H1 (cell line): ENCODE measurements around the gene AGAP3. TPM values are rescaled to one million over a fixed set of nuclear protein-coding genes. Genes with fewer than 3 reads are reported as not detected.
A peak's percentile ranks its signal among the peaks of the same experiment; 100 is the strongest.

Source experiments
- CTCF ChIA-PET: fragments of 300-600 bp; sonication (Branson Sonifier 250); formaldehyde crosslinking; loops from one replicate; lab custom pipeline; 2021; ENCODE audit not compliant: partially characterized antibody; lab: Charles Lee
- POLR2A ChIA-PET: fragments of 300-600 bp; sonication (Branson Sonifier 250); formaldehyde crosslinking; loops from one replicate; lab custom pipeline; 2021; ENCODE audit warnings: inconsistent platforms; ENCODE audit not compliant: partially characterized antibody; lab: Charles Lee
- DNase-seq, 2 experiments: peaks; one replicate each; pipeline versions ENCODE4 v3.0.0 to v3.0.0-alpha.2; 2010 to 2022; ENCODE audit warnings: low spot score in 2 of 2, low read depth in 1 of 2, mixed read lengths in 1 of 2
- FAIRE-seq: peaks from 2 replicates; lab custom pipeline; 2011; peaks lifted over from hg19 to GRCh38; lab: Jason Lieb, UNC
- H2AFZ ChIP-seq: 2 replicates; pipeline ENCODE4 v1.8.1; 2012; ENCODE audit warnings: low read length, inconsistent platforms
- H2AK5ac ChIP-seq: 2 replicates; pipeline ENCODE4 v1.6.1; 2013; ENCODE audit warnings: low read depth, low read length
- H2BK120ac ChIP-seq: replicated peaks from 2 replicates; pipeline ENCODE3; 2013; ENCODE audit warnings: low read depth, low read length, inconsistent platforms
- H2BK12ac ChIP-seq: 2 replicates; pipeline ENCODE4 v1.6.1; 2013; ENCODE audit warnings: low read depth, low read length
- H2BK15ac ChIP-seq: 2 replicates; pipeline ENCODE4 v1.6.1; 2013; ENCODE audit warnings: low read length
- H2BK20ac ChIP-seq: 2 replicates; pipeline ENCODE4 v1.6.1; 2013; ENCODE audit warnings: low read length
- H2BK5ac ChIP-seq: 2 replicates; pipeline ENCODE4 v1.6.1; 2013; ENCODE audit warnings: low read depth, low read length
- H3K14ac ChIP-seq: 2 replicates; pipeline ENCODE4 v1.6.1; 2013; ENCODE audit warnings: inconsistent platforms; ENCODE audit not compliant: insufficient read length
- H3K18ac ChIP-seq: 2 replicates; pipeline ENCODE4 v1.6.1; 2013; ENCODE audit warnings: low read length; ENCODE audit errors: extremely low read depth
- H3K23ac ChIP-seq: 2 replicates; pipeline ENCODE4 v1.6.1; 2013; ENCODE audit warnings: inconsistent platforms; ENCODE audit not compliant: insufficient read length
- H3K23me2 ChIP-seq: 2 replicates; pipeline ENCODE4 v1.6.1; 2013; ENCODE audit warnings: low read depth, low read length
- H3K27ac ChIP-seq: 2 replicates; pipeline ENCODE4 v1.6.1; 2011; ENCODE audit warnings: low read depth, low read length, inconsistent platforms
- H3K27me3 ChIP-seq, 4 experiments: replicated peaks in 1 of 4; 1 replicate in 1 of 4; 2 replicates in 3 of 4; pipeline versions ENCODE4 v1.6.1 to v1.8.1; 2011 to 2013; ENCODE audit warnings: low read length in 3 of 4, mild to moderate bottlenecking in 3 of 4, inconsistent platforms in 2 of 4, mixed read lengths in 2 of 4, moderate library complexity in 1 of 4; ENCODE audit not compliant: control insufficient read depth in 3 of 4, insufficient read depth in 3 of 4; ENCODE audit errors: extremely low read depth in 1 of 4
- H3K36me3 ChIP-seq, 4 experiments: 2 replicates each; pipeline versions ENCODE4 v1.6.1 to v1.8.1; 2011 to 2013; ENCODE audit warnings: mild to moderate bottlenecking in 4 of 4, low read length in 3 of 4, moderate library complexity in 2 of 4, control low read depth in 1 of 4, inconsistent platforms in 1 of 4; ENCODE audit not compliant: insufficient read depth in 4 of 4, control insufficient read depth in 2 of 4
- H3K4ac ChIP-seq: replicated peaks from 2 replicates; pipeline ENCODE3; 2013; ENCODE audit warnings: low read length, low read depth, mixed read lengths, inconsistent platforms; ENCODE audit not compliant: insufficient read length
- H3K4me1 ChIP-seq, 4 experiments: replicated peaks in 1 of 4; 1 replicate in 1 of 4; 2 replicates in 3 of 4; pipeline versions ENCODE4 v1.6.1 to v1.8.1; 2011 to 2013; ENCODE audit warnings: low read length in 3 of 4, inconsistent platforms in 2 of 4, mixed read lengths in 1 of 4; ENCODE audit not compliant: insufficient read depth in 4 of 4, control insufficient read depth in 3 of 4
- H3K4me2 ChIP-seq, 2 experiments: 2 replicates each; pipeline versions ENCODE4 v1.6.1 to v1.8.1; 2011 to 2013; ENCODE audit warnings: low read depth in 2 of 2, low read length in 2 of 2, control low read depth in 1 of 2, inconsistent platforms in 1 of 2, mild to moderate bottlenecking in 1 of 2; ENCODE audit not compliant: insufficient read depth in 1 of 2
- H3K4me3 ChIP-seq, 4 experiments: fragments of 200-600, 300-600 bp in 1 of 4; sonication (generic), shearing (Covaris generic), sonication (Bioruptor Twin) in 1 of 4; 2 replicates each; pipeline versions ENCODE4 v1.5.1 to v1.8.1; 2011 to 2016; ENCODE audit warnings: low read length in 4 of 4, low read depth in 3 of 4, control low read depth in 2 of 4, inconsistent platforms in 2 of 4, mild to moderate bottlenecking in 2 of 4, mixed read lengths in 1 of 4, moderate library complexity in 1 of 4; ENCODE audit not compliant: insufficient read depth in 2 of 4; ENCODE audit errors: extremely low read depth in 1 of 4
- H3K56ac ChIP-seq: replicated peaks from 2 replicates; pipeline ENCODE3; 2013; ENCODE audit warnings: low read depth, mild to moderate bottlenecking, mixed read lengths, low read length, inconsistent platforms; ENCODE audit not compliant: insufficient read length
- H3K79me1 ChIP-seq: 2 replicates; pipeline ENCODE4 v1.6.1; 2013; ENCODE audit warnings: low read depth, low read length, control low read depth
- H3K79me2 ChIP-seq, 2 experiments: 2 replicates each; pipeline versions ENCODE4 v1.6.1 to v1.8.1; 2012 to 2013; ENCODE audit warnings: low read length in 2 of 2, mild to moderate bottlenecking in 2 of 2, inconsistent platforms in 1 of 2; ENCODE audit not compliant: insufficient read depth in 2 of 2, control insufficient read depth in 1 of 2
- H3K9ac ChIP-seq, 4 experiments: replicated peaks in 1 of 4; 1 replicate in 1 of 4; 2 replicates in 3 of 4; pipeline versions ENCODE4 v1.6.1 to v1.8.1; 2011 to 2013; ENCODE audit warnings: low read depth in 3 of 4, low read length in 3 of 4, control low read depth in 2 of 4, mild to moderate bottlenecking in 2 of 4, moderate library complexity in 2 of 4, inconsistent platforms in 1 of 4; ENCODE audit errors: extremely low read depth in 1 of 4
- H3K9me3 ChIP-seq, 2 experiments: 2 replicates each; pipeline versions ENCODE4 v1.6.1 to v1.8.1; 2012 to 2013; ENCODE audit warnings: mild to moderate bottlenecking in 2 of 2, moderate library complexity in 2 of 2, control low read depth in 1 of 2, inconsistent platforms in 1 of 2, low read depth in 1 of 2, low read length in 1 of 2, mixed read lengths in 1 of 2; ENCODE audit not compliant: insufficient read depth in 2 of 2
- H4K20me1 ChIP-seq, 2 experiments: replicated peaks in 1 of 2; 2 replicates each; pipeline versions ENCODE3 to v1.8.1; 2011 to 2013; ENCODE audit warnings: inconsistent platforms in 2 of 2, low read length in 2 of 2, mild to moderate bottlenecking in 1 of 2; ENCODE audit not compliant: insufficient read depth in 2 of 2, control insufficient read depth in 1 of 2
- H4K5ac ChIP-seq: 2 replicates; pipeline ENCODE4 v1.6.1; 2013; ENCODE audit warnings: low read length, low read depth, mixed read lengths, inconsistent platforms; ENCODE audit not compliant: insufficient read length
- H4K8ac ChIP-seq: 2 replicates; pipeline ENCODE4 v1.8.0; 2013; ENCODE audit warnings: mild to moderate bottlenecking, moderate library complexity, low read length, inconsistent platforms; ENCODE audit not compliant: insufficient read depth; ENCODE audit errors: extremely low read depth
- H4K91ac ChIP-seq: replicated peaks from 2 replicates; pipeline ENCODE3; 2013; ENCODE audit warnings: low read length, mixed read lengths, inconsistent platforms; ENCODE audit not compliant: insufficient read length
- CBX8 ChIP-seq: fragments of 300-800, 300-1000 bp; sonication (generic); IDR thresholded peaks from 2 replicates; pipeline ENCODE4 v1.7.1; 2016; ENCODE audit warnings: low read depth, low read length, borderline replicate concordance
- CREB1 ChIP-seq: IDR thresholded peaks from 2 replicates; pipeline ENCODE4 v1.6.1; 2012; ENCODE audit warnings: inconsistent platforms
- EGR1 ChIP-seq: IDR thresholded peaks from 2 replicates; pipeline ENCODE4 v1.6.1; 2011; ENCODE audit warnings: low read depth, low read length, borderline replicate concordance
- EP300 ChIP-seq, 2 experiments: IDR thresholded peaks; 1 replicate in 1 of 2; 2 replicates in 1 of 2; pipeline ENCODE4 v1.6.1; 2011 to 2012; ENCODE audit warnings: low read depth in 2 of 2, low read length in 2 of 2, mild to moderate bottlenecking in 2 of 2, borderline replicate concordance in 1 of 2, inconsistent platforms in 1 of 2, moderate library complexity in 1 of 2
- FOSL1 ChIP-seq: IDR thresholded peaks from 2 replicates; pipeline ENCODE4 v1.6.1; 2011; ENCODE audit warnings: mild to moderate bottlenecking, low read depth, low read length, moderate library complexity; ENCODE audit not compliant: insufficient read depth
- GTF2F1 ChIP-seq: IDR thresholded peaks from 2 replicates; pipeline ENCODE4 v1.6.1; 2012; ENCODE audit warnings: low read depth, low read length, improper control_type of control experiment, borderline replicate concordance
- MAFK ChIP-seq: IDR thresholded peaks from 2 replicates; pipeline ENCODE4 v1.6.1; 2012; ENCODE audit warnings: low read depth, mild to moderate bottlenecking, improper control_type of control experiment, low read length
- RXRA ChIP-seq: IDR thresholded peaks from 2 replicates; pipeline ENCODE4 v1.6.1; 2011; ENCODE audit warnings: low read depth, mild to moderate bottlenecking, low read length, moderate library complexity; ENCODE audit not compliant: insufficient read depth
- SUZ12 ChIP-seq: fragments of 200-600 bp; sonication (generic); IDR thresholded peaks from 2 replicates; pipeline ENCODE4 v1.6.1; 2012; ENCODE audit warnings: mild to moderate bottlenecking, inconsistent platforms, low read length, moderate library complexity, mixed read lengths
- TBP ChIP-seq: IDR thresholded peaks from 2 replicates; pipeline ENCODE4 v1.6.1; 2011; ENCODE audit warnings: low read depth, low read length, improper control_type of control experiment
- WGBS, 2 experiments: shearing (Covaris generic) in 1 of 2; methylation state at CpG; one replicate each; pipeline versions ENCODE4 v1.1.6 to v1.1.7; 2013 to 2015; ENCODE audit warnings: low lambda C conversion rate in 2 of 2, mixed read lengths in 2 of 2, inconsistent platforms in 1 of 2, low coverage in 1 of 2, missing lambda C conversion rate in 1 of 2; ENCODE audit not compliant: insufficient replicate concordance in 2 of 2, insufficient coverage in 1 of 2, insufficient read length in 1 of 2; ENCODE audit errors: extremely low coverage in 1 of 2, missing lambda C conversion rate in 1 of 2; 5-methylcytosine and 5-hydroxymethylcytosine counted together
- polyA plus RNA-seq, 7 experiments: library from polyadenylated mRNA; depleted of rRNA in 3 of 7; stranded (reverse) in 5 of 7; unstranded in 2 of 7; fragments of >200 nt in 5 of 7; fragments of 200-250 nt in 2 of 7; gene quantifications; 1 replicate in 5 of 7; 2 replicates in 1 of 7; 4 replicates in 1 of 7; pipeline versions ENCODE4 v1.2.1 to v1.2.3, GENCODE V29; 2011 to 2013; ENCODE audit warnings: missing spikeins in 2 of 7, mixed read lengths in 2 of 7
- total RNA-seq: library from RNA; stranded (reverse); fragmentation: NEBNext Ultra II Directional; extraction: Animal tissue kit (Norgen Biotek cat#: 25700); gene quantifications from 2 replicates; pipeline ENCODE4 v1.2.1, GENCODE V29; 2021
- TF ChIP-seq, protein P1 (sequence below), 3 experiments: IDR thresholded peaks; 1 replicate in 2 of 3; 2 replicates in 1 of 3; pipeline versions ENCODE4 v1.5.1 to v1.6.1; 2011; ENCODE audit warnings: low read length in 3 of 3, mild to moderate bottlenecking in 3 of 3, inconsistent platforms in 2 of 3, low read depth in 1 of 3, moderate library complexity in 1 of 3; ENCODE audit not compliant: insufficient read depth in 1 of 3; ENCODE audit errors: control extremely low read depth in 1 of 3

The AGAP3 gene
- total and polyA plus RNA-seq, 2 of the 8 experiments (the other 6 are each of a cell fraction or from before 2014, with no cell fraction given) = 66.4 to 120 TPM

DNA sequence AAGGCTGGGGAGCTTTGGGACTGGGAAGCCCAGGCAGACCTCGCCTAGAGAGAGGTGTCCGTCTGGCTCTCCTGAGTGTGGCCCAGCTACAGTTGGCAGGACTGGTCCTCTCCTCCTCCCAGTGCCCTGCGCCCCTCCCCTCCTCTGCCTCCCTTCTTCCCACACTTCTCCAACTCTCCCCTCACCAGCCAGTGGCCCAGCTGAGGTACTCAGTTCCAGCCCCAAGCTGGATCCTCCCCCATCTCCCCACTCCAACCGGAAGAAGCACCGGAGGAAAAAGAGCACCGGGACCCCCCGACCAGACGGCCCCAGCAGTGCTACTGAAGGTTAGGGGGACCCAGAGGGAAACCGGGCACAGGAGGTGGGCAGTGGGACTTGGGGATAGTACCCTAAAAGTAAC is 53.5 kb downstream of the AGAP3 start:
- Histone ChIP-seq H2BK120ac (no peak overlapping the region), H4K5ac (no peak overlapping the region), H4K8ac (no peak overlapping the region), H3K79me2 (no peaks in the 10 kb centered on the region), H4K20me1 (peaks cover 12 to 19% of the 10 kb centered on the region in 2 experiments), H3K36me3 (peaks cover 0 to 2% (median 0%) of the 10 kb centered on the region in 4 experiments; a peak in 4 of 8 replicates), H4K91ac (no peak overlapping the region), H3K9ac (no peak overlapping the region), H2BK20ac (no peak overlapping the region), H3K4ac (no peak overlapping the region), H3K9me3 (no peaks in the 10 kb centered on the region), H3K14ac (no peak overlapping the region), H3K79me1 (no peaks in the 10 kb centered on the region), H2BK5ac (no peak overlapping the region), H3K27ac (no peak overlapping the region), H3K18ac (no peak overlapping the region), H3K56ac (no peak overlapping the region), H2BK12ac (no peak overlapping the region), H3K4me2 (peak overlapping the region in 1 of 2 experiments; percentile 63; a peak in 1 of 4 replicates), H3K4me1 (peaks cover 7 to 34% (median 20%) of the 10 kb centered on the region in 4 experiments), H2BK15ac (no peak overlapping the region), H3K23me2 (no peaks in the 10 kb centered on the region; the same call in 1 of the 2 replicates), H2AK5ac (no peak overlapping the region), H3K23ac (no peak overlapping the region), H3K4me3 (no peak overlapping the region), H2AFZ (no peak overlapping the region), H3K27me3 (peaks cover 0 to 1% (median 0%) of the 10 kb centered on the region in 4 experiments; a peak in 1 of 7 replicates)
- DNase-seq (no peak), FAIRE-seq (no peak)
- POLR2A ChIA-PET = interaction anchor here (0.8 to 3.0 kb wide), 7 partner anchors 9 to 57 kb away, joined by 3 to 8 read pairs (median 7); partner anchors contain the start of gene TMUB1
- WGBS, 2 experiments = 84% methylated on average over 6 of the region's 9 CpGs; no CpG with 5 or more reads in 1 of the 2 experiments
- CTCF ChIA-PET = interaction anchor here (0.7 to 18.9 kb wide), 20 partner anchors 10 to 142 kb away, joined by 3 to 197 read pairs (median 5); partner anchors contain the start of genes ABCF2 and GBX1
- TF ChIP-seq EP300 (IDR thresholded peaks at IDR 0.05; ENCODE audit: borderline replicate concordance in 1 of 2, low read depth in 2 of 2, low read length in 2 of 2) = no peak
- no peak for TF ChIP-seq FOSL1
- no peak for TF ChIP-seq CBX8
- no peak for TF ChIP-seq SUZ12
- no peak for TF ChIP-seq MAFK
- TF ChIP-seq GTF2F1 = no peak
- TF ChIP-seq CREB1 = no peak
- no peak for TF ChIP-seq TBP
- TF ChIP-seq RXRA = no peak
- no peak for TF ChIP-seq EGR1
- TF ChIP-seq, protein P1, sequence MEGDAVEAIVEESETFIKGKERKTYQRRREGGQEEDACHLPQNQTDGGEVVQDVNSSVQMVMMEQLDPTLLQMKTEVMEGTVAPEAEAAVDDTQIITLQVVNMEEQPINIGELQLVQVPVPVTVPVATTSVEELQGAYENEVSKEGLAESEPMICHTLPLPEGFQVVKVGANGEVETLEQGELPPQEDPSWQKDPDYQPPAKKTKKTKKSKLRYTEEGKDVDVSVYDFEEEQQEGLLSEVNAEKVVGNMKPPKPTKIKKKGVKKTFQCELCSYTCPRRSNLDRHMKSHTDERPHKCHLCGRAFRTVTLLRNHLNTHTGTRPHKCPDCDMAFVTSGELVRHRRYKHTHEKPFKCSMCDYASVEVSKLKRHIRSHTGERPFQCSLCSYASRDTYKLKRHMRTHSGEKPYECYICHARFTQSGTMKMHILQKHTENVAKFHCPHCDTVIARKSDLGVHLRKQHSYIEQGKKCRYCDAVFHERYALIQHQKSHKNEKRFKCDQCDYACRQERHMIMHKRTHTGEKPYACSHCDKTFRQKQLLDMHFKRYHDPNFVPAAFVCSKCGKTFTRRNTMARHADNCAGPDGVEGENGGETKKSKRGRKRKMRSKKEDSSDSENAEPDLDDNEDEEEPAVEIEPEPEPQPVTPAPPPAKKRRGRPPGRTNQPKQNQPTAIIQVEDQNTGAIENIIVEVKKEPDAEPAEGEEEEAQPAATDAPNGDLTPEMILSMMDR (IDR thresholded peaks at IDR 0.05; ENCODE audit: control extremely low read depth in 1 of 3, insufficient read depth in 1 of 3, low read depth in 1 of 3, low read length in 3 of 3) = no peak
